HG03342 (cell line): ENCODE measurements around the gene RAB4B.
"Not testable (repeated sequence)": the region's sequence is repeated elsewhere in the genome, so short reads cannot be mapped to it uniquely, and the experiment has no call there.

ENCODE experiments used
- ATAC-seq: cut with Tn5 transposase; IDR thresholded peaks from one replicate; pipeline ENCODE4 v1.9.1; 2021; ENCODE audit warnings: mild to moderate bottlenecking, moderate library complexity; ENCODE audit not compliant: unreplicated experiment

The RAB4B gene

GRCh38 chr19:40842012-40842411 lies 64.0 kb downstream of the RAB4B start:
- not testable (repeated sequence) for ATAC-seq

- ATAC-seq: not testable (repeated sequence)
Measured at GRCh38 chr19:40842997-40843652, 65.1 kb downstream of the RAB4B start.

- ATAC-seq: not testable (repeated sequence)
Measured at GRCh38 chr19:40843653-40844052, 65.6 kb downstream of the RAB4B start.
